ENCODE data around the gene ZSWIM6. TPM values are rescaled to one million over a fixed set of nuclear protein-coding genes. Genes with fewer than 3 reads are reported as not detected.

Gene ZSWIM6
- total RNA-seq, 1 experiment from 2014 or later = 10.8 TPM

DNA sequence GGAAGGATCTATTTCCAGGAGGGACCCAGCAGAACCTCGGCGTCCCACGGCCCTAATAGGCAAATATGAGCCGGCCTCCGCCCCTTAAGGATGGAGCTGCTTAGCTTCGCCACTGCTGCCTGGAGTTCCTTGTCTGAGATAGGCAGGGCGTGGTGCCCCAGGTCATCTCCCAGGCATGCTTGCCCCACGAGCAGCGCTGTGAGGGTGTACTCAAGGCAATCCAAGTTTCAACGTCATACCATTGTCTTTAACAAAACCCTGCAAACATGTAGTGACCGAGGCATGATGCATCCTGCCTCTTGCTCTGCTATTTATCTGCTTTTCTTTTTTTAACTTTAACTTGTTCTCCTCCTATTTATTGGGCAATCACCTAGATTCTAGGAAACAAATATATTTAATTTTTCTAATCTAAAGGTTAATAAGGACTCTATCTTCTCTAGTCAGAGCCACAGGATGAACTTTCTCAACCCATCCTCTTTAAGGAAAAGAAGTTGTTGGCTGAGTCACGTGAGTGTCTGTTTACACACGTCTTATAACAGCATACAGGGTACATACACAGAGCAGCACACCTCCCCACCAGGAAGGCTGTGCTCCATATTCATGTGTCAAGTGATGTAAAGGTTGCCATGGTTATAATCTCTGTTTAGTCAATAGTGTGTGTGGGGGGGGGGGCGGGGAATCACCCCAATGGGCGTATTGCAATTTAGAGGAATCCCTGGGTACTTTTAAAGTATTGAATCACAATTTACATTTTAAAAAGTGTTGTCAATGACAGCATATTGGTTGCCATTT, 27.3 kb upstream of the ZSWIM6 start:
- H3K36me3 ChIP-seq (ENCODE audit: control insufficient read depth, insufficient read depth, low read length) = no peaks in the 10 kb centered on the region
- H3K4me1 ChIP-seq (ENCODE audit: control insufficient read depth, insufficient read depth, low read length) = peaks cover 32% of the 10 kb centered on the region
- DNase-seq (ENCODE audit: low read depth, low spot score) (peak; percentile 94), ATAC-seq (peak; percentile 72)
- in situ Hi-C loops (cut with HindIII; ENCODE audit: low pct_unique_long_range_greater_than_20kb, low sequenced_read_pairs) = no loop called here
- TF ChIP-seq POLR2AphosphoS5 (IDR thresholded peaks at IDR 0.05; ENCODE audit: low read depth, low read length) (no peak), SIN3A (IDR thresholded peaks at IDR 0.05; ENCODE audit: borderline replicate concordance, insufficient read depth, low read depth, low read length) (no peak), TCF7L2 (IDR thresholded peaks at IDR 0.05; ENCODE audit: low read depth, low read length) (no peak)
- TF ChIP-seq, protein P1, sequence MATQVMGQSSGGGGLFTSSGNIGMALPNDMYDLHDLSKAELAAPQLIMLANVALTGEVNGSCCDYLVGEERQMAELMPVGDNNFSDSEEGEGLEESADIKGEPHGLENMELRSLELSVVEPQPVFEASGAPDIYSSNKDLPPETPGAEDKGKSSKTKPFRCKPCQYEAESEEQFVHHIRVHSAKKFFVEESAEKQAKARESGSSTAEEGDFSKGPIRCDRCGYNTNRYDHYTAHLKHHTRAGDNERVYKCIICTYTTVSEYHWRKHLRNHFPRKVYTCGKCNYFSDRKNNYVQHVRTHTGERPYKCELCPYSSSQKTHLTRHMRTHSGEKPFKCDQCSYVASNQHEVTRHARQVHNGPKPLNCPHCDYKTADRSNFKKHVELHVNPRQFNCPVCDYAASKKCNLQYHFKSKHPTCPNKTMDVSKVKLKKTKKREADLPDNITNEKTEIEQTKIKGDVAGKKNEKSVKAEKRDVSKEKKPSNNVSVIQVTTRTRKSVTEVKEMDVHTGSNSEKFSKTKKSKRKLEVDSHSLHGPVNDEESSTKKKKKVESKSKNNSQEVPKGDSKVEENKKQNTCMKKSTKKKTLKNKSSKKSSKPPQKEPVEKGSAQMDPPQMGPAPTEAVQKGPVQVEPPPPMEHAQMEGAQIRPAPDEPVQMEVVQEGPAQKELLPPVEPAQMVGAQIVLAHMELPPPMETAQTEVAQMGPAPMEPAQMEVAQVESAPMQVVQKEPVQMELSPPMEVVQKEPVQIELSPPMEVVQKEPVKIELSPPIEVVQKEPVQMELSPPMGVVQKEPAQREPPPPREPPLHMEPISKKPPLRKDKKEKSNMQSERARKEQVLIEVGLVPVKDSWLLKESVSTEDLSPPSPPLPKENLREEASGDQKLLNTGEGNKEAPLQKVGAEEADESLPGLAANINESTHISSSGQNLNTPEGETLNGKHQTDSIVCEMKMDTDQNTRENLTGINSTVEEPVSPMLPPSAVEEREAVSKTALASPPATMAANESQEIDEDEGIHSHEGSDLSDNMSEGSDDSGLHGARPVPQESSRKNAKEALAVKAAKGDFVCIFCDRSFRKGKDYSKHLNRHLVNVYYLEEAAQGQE (IDR thresholded peaks at IDR 0.05; ENCODE audit: insufficient read depth in 1 of 2, low read depth in 2 of 2, low read length in 1 of 2) = no peak
- TF ChIP-seq, protein P2, sequence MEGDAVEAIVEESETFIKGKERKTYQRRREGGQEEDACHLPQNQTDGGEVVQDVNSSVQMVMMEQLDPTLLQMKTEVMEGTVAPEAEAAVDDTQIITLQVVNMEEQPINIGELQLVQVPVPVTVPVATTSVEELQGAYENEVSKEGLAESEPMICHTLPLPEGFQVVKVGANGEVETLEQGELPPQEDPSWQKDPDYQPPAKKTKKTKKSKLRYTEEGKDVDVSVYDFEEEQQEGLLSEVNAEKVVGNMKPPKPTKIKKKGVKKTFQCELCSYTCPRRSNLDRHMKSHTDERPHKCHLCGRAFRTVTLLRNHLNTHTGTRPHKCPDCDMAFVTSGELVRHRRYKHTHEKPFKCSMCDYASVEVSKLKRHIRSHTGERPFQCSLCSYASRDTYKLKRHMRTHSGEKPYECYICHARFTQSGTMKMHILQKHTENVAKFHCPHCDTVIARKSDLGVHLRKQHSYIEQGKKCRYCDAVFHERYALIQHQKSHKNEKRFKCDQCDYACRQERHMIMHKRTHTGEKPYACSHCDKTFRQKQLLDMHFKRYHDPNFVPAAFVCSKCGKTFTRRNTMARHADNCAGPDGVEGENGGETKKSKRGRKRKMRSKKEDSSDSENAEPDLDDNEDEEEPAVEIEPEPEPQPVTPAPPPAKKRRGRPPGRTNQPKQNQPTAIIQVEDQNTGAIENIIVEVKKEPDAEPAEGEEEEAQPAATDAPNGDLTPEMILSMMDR (IDR thresholded peaks at IDR 0.05) = no peak; the same call in 1 of the 2 replicates
- ChIA-PET POLR2A (interaction anchor here (0.5 to 1.9 kb wide), 3 partner anchors 26 to 342 kb away, joined by 4 to 13 read pairs (median 7); no protein-coding TSS in a partner anchor), CTCF (interaction anchor here (0.5 kb wide), 1 partner anchor 139 kb away, joined by 4 read pairs; no protein-coding TSS in a partner anchor)
- H3K27ac ChIP-seq (ENCODE audit: low read length) = peak overlapping the region; percentile 76
- peak overlapping the region; percentile 13 to 55 for H3K4me3 ChIP-seq (ENCODE audit: low read depth in 2 of 2, low read length in 2 of 2)
- H3K27me3 ChIP-seq (ENCODE audit: control insufficient read depth, insufficient read depth, low read length) = no peaks in the 10 kb centered on the region
- intact Hi-C loops (cut with micrococcal nuclease; ENCODE audit: unreplicated experiment) = loop anchor here (10.0 kb wide), 1 partner anchor 130 kb away; no protein-coding TSS in a partner anchor
- no TSS peak for BruUV-seq (replicated peaks)
- no peaks in the 10 kb centered on the region for H3K9me3 ChIP-seq (ENCODE audit: control insufficient read depth, insufficient read depth, low read depth, low read length)

DNA sequence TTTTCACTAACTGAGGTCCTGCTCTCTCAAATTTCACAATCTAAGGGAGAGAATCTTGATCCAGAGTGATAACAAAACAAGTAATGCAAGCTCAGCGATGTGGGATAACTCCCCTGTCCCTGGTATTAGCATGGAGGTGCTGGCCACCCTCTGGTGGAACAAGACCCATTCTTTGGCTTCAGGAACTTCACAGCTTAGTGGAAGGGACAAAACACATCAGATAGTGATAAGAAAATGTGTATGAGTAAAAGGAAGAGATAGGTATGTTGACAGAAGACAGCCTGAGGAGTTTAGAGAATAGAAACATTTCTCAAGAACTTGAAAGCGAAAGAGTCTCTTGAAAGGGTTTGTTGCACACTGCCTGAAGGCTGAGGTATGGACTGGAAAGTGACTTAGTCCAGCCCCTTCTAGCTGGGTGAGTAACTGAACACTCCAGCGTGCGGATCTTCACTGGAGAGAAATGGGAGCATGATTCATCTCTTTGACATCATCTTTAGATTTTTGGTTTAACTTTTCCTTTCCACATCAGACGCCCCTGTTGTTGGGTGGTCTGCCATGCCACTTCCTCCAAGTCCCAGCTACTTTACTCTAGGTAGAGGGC, 25.4 kb upstream of the ZSWIM6 start:
- intact Hi-C loops (cut with micrococcal nuclease; ENCODE audit: unreplicated experiment) (loop anchor here (10.0 kb wide), 1 partner anchor 132 kb away; no protein-coding TSS in a partner anchor), in situ Hi-C loops (cut with HindIII; ENCODE audit: low pct_unique_long_range_greater_than_20kb, low sequenced_read_pairs) (no loop called here)
- POLR2A ChIA-PET = no interaction called here
- H3K4me1 ChIP-seq (ENCODE audit: control insufficient read depth, insufficient read depth, low read length) = peaks cover 30% of the 10 kb centered on the region
- no peaks in the 10 kb centered on the region for H3K36me3 ChIP-seq (ENCODE audit: control insufficient read depth, insufficient read depth, low read length)
- no peaks in the 10 kb centered on the region for H3K9me3 ChIP-seq (ENCODE audit: control insufficient read depth, insufficient read depth, low read depth, low read length)
- H3K27me3 ChIP-seq (ENCODE audit: control insufficient read depth, insufficient read depth, low read length) = no peaks in the 10 kb centered on the region
- H3K27ac ChIP-seq (ENCODE audit: low read length) = peak overlapping the region; percentile 19; the same call in 1 of the 2 replicates
- no peak overlapping the region for H3K4me3 ChIP-seq (ENCODE audit: low read depth in 2 of 2, low read length in 2 of 2)
- TF ChIP-seq POLR2AphosphoS5 (IDR thresholded peaks at IDR 0.05; ENCODE audit: low read depth, low read length) (no peak), TCF7L2 (IDR thresholded peaks at IDR 0.05; ENCODE audit: low read depth, low read length) (no peak), SIN3A (IDR thresholded peaks at IDR 0.05; ENCODE audit: borderline replicate concordance, insufficient read depth, low read depth, low read length) (no peak)
- TF ChIP-seq, protein P1 (IDR thresholded peaks at IDR 0.05; ENCODE audit: insufficient read depth in 1 of 2, low read depth in 2 of 2, low read length in 1 of 2) = no peak
- TF ChIP-seq, protein P2 (IDR thresholded peaks at IDR 0.05) = no peak
- no peak for ATAC-seq
- no TSS peak for BruUV-seq (replicated peaks)
- CTCF ChIA-PET = no interaction called here
- no peak for DNase-seq (ENCODE audit: low read depth, low spot score)
